ENCODE results near the gene NDUFB3.

The NDUFB3 gene

DNA sequence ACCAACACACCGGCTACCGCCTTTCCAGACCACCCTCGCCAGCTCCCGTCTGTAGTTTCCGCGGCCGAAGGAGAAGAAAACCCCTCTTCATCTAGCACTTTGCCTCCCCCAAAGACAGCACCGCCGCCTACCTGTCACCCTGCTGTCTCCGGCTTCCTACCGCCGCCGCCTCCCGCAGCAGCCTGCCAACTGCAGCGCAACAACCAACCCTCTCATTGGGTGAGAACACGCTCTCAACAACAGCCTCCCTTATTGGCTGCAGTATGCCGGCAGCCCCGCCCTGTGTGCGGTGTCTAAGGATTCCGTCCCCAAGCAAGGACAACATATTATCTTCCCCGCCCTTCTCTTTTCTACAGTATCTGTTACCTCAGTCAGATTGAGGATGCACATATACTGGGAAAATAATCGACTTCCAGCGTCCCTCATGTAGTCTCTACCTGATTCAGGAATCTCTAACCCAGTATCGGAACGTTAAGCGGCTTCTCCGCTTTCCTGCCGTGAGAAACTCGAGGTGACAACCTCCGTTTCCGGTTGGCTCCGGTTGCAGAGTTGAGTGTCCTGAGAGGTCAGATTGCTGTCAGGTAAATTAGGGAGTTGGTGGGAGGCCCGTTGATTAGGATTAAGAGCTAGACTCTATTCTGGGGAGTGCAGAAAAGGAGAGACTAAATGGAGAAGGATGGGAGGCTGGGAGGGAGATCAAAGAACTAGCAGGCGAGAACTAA, at the start of gene NDUFB3, which contains the start of gene HYCC2 (continued):
- TF ChIP-seq, protein P1, sequence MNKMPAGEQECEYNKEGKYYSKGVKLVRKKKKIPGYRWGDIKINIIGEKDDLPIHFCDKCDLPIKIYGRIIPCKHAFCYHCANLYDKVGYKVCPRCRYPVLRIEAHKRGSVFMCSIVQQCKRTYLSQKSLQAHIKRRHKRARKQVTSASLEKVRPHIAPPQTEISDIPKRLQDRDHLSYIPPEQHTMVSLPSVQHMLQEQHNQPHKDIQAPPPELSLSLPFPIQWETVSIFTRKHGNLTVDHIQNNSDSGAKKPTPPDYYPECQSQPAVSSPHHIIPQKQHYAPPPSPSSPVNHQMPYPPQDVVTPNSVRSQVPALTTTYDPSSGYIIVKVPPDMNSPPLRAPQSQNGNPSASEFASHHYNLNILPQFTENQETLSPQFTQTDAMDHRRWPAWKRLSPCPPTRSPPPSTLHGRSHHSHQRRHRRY (tag by site-specific recombination; IDR thresholded peaks at IDR 0.05) = no peak
- no peak for TF ChIP-seq ZNF292 (tag by site-specific recombination; IDR thresholded peaks at IDR 0.05; ENCODE audit: borderline replicate concordance, low read depth)
- 0 out of 2 replicates have a peak, but pooled peaks have one; percentile 69 for TF ChIP-seq ZNF394 (tag by site-specific recombination; IDR thresholded peaks at IDR 0.05; ENCODE audit: borderline replicate concordance)
- TF ChIP-seq ZNF223 (tag by site-specific recombination; IDR thresholded peaks at IDR 0.05) = no peak
- TF ChIP-seq ZNF341 (tag by site-specific recombination; IDR thresholded peaks at IDR 0.05; ENCODE audit: low read depth) = peak; percentile 68
- TF ChIP-seq ZNF221 (tag by site-specific recombination; IDR thresholded peaks at IDR 0.05; ENCODE audit: borderline replicate concordance) = no peak
- TF ChIP-seq, protein P2, sequence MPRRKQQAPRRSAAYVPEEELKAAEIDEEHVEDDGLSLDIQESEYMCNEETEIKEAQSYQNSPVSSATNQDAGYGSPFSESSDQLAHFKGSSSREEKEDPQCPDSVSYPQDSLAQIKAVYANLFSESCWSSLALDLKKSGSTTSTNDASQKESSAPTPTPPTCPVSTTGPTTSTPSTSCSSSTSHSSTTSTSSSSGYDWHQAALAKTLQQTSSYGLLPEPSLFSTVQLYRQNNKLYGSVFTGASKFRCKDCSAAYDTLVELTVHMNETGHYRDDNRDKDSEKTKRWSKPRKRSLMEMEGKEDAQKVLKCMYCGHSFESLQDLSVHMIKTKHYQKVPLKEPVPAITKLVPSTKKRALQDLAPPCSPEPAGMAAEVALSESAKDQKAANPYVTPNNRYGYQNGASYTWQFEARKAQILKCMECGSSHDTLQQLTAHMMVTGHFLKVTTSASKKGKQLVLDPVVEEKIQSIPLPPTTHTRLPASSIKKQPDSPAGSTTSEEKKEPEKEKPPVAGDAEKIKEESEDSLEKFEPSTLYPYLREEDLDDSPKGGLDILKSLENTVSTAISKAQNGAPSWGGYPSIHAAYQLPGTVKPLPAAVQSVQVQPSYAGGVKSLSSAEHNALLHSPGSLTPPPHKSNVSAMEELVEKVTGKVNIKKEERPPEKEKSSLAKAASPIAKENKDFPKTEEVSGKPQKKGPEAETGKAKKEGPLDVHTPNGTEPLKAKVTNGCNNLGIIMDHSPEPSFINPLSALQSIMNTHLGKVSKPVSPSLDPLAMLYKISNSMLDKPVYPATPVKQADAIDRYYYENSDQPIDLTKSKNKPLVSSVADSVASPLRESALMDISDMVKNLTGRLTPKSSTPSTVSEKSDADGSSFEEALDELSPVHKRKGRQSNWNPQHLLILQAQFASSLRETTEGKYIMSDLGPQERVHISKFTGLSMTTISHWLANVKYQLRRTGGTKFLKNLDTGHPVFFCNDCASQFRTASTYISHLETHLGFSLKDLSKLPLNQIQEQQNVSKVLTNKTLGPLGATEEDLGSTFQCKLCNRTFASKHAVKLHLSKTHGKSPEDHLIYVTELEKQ (tag by site-specific recombination; IDR thresholded peaks at IDR 0.05; ENCODE audit: borderline replicate concordance) = no peak
- TF ChIP-seq ZNF311 (tag by site-specific recombination; IDR thresholded peaks at IDR 0.05; ENCODE audit: borderline replicate concordance) = no peak
- TF ChIP-seq MZF1 (tag by site-specific recombination; IDR thresholded peaks at IDR 0.05; ENCODE audit: borderline replicate concordance) = peak; percentile 33; the same call in 1 of the 2 replicates
- TF ChIP-seq, protein P3, sequence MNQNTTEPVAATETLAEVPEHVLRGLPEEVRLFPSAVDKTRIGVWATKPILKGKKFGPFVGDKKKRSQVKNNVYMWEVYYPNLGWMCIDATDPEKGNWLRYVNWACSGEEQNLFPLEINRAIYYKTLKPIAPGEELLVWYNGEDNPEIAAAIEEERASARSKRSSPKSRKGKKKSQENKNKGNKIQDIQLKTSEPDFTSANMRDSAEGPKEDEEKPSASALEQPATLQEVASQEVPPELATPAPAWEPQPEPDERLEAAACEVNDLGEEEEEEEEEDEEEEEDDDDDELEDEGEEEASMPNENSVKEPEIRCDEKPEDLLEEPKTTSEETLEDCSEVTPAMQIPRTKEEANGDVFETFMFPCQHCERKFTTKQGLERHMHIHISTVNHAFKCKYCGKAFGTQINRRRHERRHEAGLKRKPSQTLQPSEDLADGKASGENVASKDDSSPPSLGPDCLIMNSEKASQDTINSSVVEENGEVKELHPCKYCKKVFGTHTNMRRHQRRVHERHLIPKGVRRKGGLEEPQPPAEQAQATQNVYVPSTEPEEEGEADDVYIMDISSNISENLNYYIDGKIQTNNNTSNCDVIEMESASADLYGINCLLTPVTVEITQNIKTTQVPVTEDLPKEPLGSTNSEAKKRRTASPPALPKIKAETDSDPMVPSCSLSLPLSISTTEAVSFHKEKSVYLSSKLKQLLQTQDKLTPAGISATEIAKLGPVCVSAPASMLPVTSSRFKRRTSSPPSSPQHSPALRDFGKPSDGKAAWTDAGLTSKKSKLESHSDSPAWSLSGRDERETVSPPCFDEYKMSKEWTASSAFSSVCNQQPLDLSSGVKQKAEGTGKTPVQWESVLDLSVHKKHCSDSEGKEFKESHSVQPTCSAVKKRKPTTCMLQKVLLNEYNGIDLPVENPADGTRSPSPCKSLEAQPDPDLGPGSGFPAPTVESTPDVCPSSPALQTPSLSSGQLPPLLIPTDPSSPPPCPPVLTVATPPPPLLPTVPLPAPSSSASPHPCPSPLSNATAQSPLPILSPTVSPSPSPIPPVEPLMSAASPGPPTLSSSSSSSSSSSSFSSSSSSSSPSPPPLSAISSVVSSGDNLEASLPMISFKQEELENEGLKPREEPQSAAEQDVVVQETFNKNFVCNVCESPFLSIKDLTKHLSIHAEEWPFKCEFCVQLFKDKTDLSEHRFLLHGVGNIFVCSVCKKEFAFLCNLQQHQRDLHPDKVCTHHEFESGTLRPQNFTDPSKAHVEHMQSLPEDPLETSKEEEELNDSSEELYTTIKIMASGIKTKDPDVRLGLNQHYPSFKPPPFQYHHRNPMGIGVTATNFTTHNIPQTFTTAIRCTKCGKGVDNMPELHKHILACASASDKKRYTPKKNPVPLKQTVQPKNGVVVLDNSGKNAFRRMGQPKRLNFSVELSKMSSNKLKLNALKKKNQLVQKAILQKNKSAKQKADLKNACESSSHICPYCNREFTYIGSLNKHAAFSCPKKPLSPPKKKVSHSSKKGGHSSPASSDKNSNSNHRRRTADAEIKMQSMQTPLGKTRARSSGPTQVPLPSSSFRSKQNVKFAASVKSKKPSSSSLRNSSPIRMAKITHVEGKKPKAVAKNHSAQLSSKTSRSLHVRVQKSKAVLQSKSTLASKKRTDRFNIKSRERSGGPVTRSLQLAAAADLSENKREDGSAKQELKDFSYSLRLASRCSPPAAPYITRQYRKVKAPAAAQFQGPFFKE (tag by site-specific recombination; IDR thresholded peaks at IDR 0.05; ENCODE audit: borderline replicate concordance) = no peak
- TF ChIP-seq GLIS2 (tag by site-specific recombination; IDR thresholded peaks at IDR 0.05) = peak; percentile 92
- TF ChIP-seq, protein P4, sequence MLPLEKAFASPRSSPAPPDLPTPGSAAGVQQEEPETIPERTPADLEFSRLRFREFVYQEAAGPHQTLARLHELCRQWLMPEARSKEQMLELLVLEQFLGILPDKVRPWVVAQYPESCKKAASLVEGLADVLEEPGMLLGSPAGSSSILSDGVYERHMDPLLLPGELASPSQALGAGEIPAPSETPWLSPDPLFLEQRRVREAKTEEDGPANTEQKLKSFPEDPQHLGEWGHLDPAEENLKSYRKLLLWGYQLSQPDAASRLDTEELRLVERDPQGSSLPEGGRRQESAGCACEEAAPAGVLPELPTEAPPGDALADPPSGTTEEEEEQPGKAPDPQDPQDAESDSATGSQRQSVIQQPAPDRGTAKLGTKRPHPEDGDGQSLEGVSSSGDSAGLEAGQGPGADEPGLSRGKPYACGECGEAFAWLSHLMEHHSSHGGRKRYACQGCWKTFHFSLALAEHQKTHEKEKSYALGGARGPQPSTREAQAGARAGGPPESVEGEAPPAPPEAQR (tag by site-specific recombination; IDR thresholded peaks at IDR 0.05) = no peak
- no peak for TF ChIP-seq HOXA7 (CRISPR knock-in tag; IDR thresholded peaks at IDR 0.05; ENCODE audit: borderline replicate concordance)
- TF ChIP-seq, protein P5, sequence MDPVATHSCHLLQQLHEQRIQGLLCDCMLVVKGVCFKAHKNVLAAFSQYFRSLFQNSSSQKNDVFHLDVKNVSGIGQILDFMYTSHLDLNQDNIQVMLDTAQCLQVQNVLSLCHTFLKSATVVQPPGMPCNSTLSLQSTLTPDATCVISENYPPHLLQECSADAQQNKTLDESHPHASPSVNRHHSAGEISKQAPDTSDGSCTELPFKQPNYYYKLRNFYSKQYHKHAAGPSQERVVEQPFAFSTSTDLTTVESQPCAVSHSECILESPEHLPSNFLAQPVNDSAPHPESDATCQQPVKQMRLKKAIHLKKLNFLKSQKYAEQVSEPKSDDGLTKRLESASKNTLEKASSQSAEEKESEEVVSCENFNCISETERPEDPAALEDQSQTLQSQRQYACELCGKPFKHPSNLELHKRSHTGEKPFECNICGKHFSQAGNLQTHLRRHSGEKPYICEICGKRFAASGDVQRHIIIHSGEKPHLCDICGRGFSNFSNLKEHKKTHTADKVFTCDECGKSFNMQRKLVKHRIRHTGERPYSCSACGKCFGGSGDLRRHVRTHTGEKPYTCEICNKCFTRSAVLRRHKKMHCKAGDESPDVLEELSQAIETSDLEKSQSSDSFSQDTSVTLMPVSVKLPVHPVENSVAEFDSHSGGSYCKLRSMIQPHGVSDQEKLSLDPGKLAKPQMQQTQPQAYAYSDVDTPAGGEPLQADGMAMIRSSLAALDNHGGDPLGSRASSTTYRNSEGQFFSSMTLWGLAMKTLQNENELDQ (tag by site-specific recombination; IDR thresholded peaks at IDR 0.05; ENCODE audit: low read depth) = no peak
- TF ChIP-seq, protein P6, sequence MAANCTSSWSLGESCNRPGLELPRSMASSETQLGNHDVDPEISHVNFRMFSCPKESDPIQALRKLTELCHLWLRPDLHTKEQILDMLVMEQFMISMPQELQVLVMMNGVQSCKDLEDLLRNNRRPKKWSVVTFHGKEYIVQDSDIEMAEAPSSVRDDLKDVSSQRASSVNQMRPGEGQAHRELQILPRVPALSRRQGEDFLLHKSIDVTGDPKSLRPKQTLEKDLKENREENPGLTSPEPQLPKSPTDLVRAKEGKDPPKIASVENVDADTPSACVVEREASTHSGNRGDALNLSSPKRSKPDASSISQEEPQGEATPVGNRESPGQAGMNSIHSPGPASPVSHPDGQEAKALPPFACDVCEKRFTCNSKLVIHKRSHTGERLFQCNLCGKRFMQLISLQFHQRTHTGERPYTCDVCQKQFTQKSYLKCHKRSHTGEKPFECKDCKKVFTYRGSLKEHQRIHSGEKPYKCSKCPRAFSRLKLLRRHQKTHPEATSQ (tag by site-specific recombination; IDR thresholded peaks at IDR 0.05) = 0 out of 2 replicates have a peak, but pooled peaks have one; percentile 20
- TF ChIP-seq TRIM28 (IDR thresholded peaks at IDR 0.05; ENCODE audit: borderline replicate concordance, low read length) = peak; percentile 98
- TF ChIP-seq ZNF529 (tag by site-specific recombination; IDR thresholded peaks at IDR 0.05; ENCODE audit: insufficient replicate concordance) = no peak
- TF ChIP-seq ZNF585B (tag by site-specific recombination; IDR thresholded peaks at IDR 0.05) = no peak
- peak; percentile 93 for TF ChIP-seq SP3 (tag by site-specific recombination; IDR thresholded peaks at IDR 0.05)
- TF ChIP-seq SCRT1 (tag by site-specific recombination; IDR thresholded peaks at IDR 0.05; ENCODE audit: borderline replicate concordance) = no peak
- TF ChIP-seq ZNF707 (tag by site-specific recombination; IDR thresholded peaks at IDR 0.05) = no peak
- TF ChIP-seq ZNF768 (tag by site-specific recombination; IDR thresholded peaks at IDR 0.05) = no peak
- TF ChIP-seq ZNF140 (tag by site-specific recombination; IDR thresholded peaks at IDR 0.05) = no peak

Data from HEK293 (cell line).